GM12878 (cell line): ENCODE data around the gene YBX2. TPM values are rescaled to one million over a fixed set of nuclear protein-coding genes. Genes with fewer than 3 reads are reported as not detected.
A peak's percentile ranks its signal among the peaks of the same experiment; 100 is the strongest.

ENCODE experiments used
- ATAC-seq: fragments of 200-7000 bp; cut with Tn5 transposase; 3 replicates; pipeline ENCODE4 v1.9.1; 2020; ENCODE audit warnings: mild to moderate bottlenecking, moderate library complexity
- BruUV-seq: library from RNA; stranded (reverse); fragments of 400-500 nt; replicated peaks from 2 replicates; lab custom pipeline; 2021; lab: Mats Ljungman, UMichigan
- CTCF ChIA-PET: fragments of 300-600 bp; sonication (Branson Sonifier 250); formaldehyde crosslinking; extraction: SDS; loops from one replicate; lab custom pipeline; 2021; ENCODE audit warnings: inconsistent platforms; lab: Yijun Ruan, JAX
- POLR2A ChIA-PET: fragments of 350-600 bp; formaldehyde crosslinking; extraction: SDS; loops from one replicate; lab custom pipeline; 2021; ENCODE audit warnings: inconsistent platforms; lab: Charles Lee
- RAD21 ChIA-PET: fragments of 300-600 bp; sonication (Branson Sonifier 250); formaldehyde crosslinking; loops from one replicate; lab custom pipeline; 2023; ENCODE audit warnings: antibody characterized with exemption; ENCODE audit not compliant: unreplicated experiment; lab: Charles Lee
- SMC1A ChIA-PET: fragments of 300-600 bp; sonication (Branson Sonifier 250); formaldehyde crosslinking; loops from one replicate; lab custom pipeline; 2023; ENCODE audit not compliant: unreplicated experiment, uncharacterized antibody; lab: Charles Lee
- DNase-seq: peaks from one replicate; pipeline ENCODE4 v3.0.0-alpha.2; 2011; ENCODE audit warnings: low read depth, low spot score
- FAIRE-seq: peaks from 3 replicates; lab custom pipeline; 2011; peaks lifted over from hg19 to GRCh38; lab: Jason Lieb, UNC
- H2AFZ ChIP-seq: 2 replicates; pipeline ENCODE4 v1.6.0; 2011; ENCODE audit warnings: low read depth, low read length, control low read depth; ENCODE audit not compliant: control insufficient read depth
- H3K27ac ChIP-seq: 2 replicates; pipeline ENCODE4 v1.5.1; 2011; ENCODE audit warnings: control low read depth; ENCODE audit not compliant: control insufficient read depth, insufficient read depth
- H3K27me3 ChIP-seq, 2 experiments: replicated peaks in 1 of 2; 2 replicates each; pipeline versions ENCODE4 v1.6.0 to v1.6.1; 2011; ENCODE audit warnings: low read length in 1 of 2; ENCODE audit not compliant: control insufficient read depth in 2 of 2, insufficient read depth in 2 of 2
- H3K36me3 ChIP-seq, 2 experiments: 2 replicates each; pipeline ENCODE4 v1.5.1; 2011; ENCODE audit warnings: low read length in 1 of 2; ENCODE audit not compliant: control insufficient read depth in 2 of 2, insufficient read depth in 2 of 2
- H3K4me1 ChIP-seq: 2 replicates; pipeline ENCODE4 v1.6.1; 2011; ENCODE audit warnings: mild to moderate bottlenecking, low read length, moderate library complexity, mixed read lengths; ENCODE audit not compliant: control insufficient read depth, insufficient read depth
- H3K4me2 ChIP-seq: 2 replicates; pipeline ENCODE4 v1.6.0; 2011; ENCODE audit warnings: control low read depth; ENCODE audit not compliant: control insufficient read depth, insufficient read depth
- H3K4me3 ChIP-seq: fragments of 200-600 bp; sonication (generic); 2 replicates; pipeline ENCODE4 v1.5.1; 2016
- H3K79me2 ChIP-seq: 2 replicates; pipeline ENCODE4 v1.6.0; 2011; ENCODE audit warnings: low read length; ENCODE audit not compliant: control insufficient read depth, insufficient read depth
- H3K9ac ChIP-seq: 2 replicates; pipeline ENCODE4 v1.8.0; 2011; ENCODE audit warnings: low read length, control low read depth, mixed read lengths; ENCODE audit not compliant: control insufficient read depth, insufficient read depth
- H3K9me3 ChIP-seq: replicated peaks from 3 replicates; pipeline ENCODE4 v1.5.1; 2011; ENCODE audit warnings: mild to moderate bottlenecking, low read length; ENCODE audit not compliant: control insufficient read depth, insufficient read depth
- H4K20me1 ChIP-seq: 2 replicates; pipeline ENCODE4 v1.6.0; 2011; ENCODE audit not compliant: control insufficient read depth, insufficient read depth
- DPF2 ChIP-seq: fragments of 450-650 bp; IDR thresholded peaks from 2 replicates; pipeline ENCODE4 v1.6.1; 2017; ENCODE audit warnings: mild to moderate bottlenecking
- HDGF ChIP-seq: fragments of 450-650 bp; IDR thresholded peaks from 2 replicates; pipeline ENCODE4 v1.6.1; 2016; ENCODE audit warnings: antibody characterized with exemption
- IKZF2 ChIP-seq, 2 experiments: fragments of 450-650 bp; IDR thresholded peaks; 2 replicates each; pipeline ENCODE4 v1.6.1; 2017; ENCODE audit warnings: mild to moderate bottlenecking in 2 of 2, moderate library complexity in 2 of 2
- NFYB ChIP-seq: IDR thresholded peaks from 2 replicates; pipeline ENCODE4 v1.6.1; 2011; ENCODE audit warnings: low read depth, mild to moderate bottlenecking, low read length, improper control_type of control experiment, moderate library complexity; ENCODE audit not compliant: insufficient read depth
- NR2F1 ChIP-seq: fragments of 450-650 bp; conservative IDR thresholded peaks from 2 replicates; pipeline ENCODE4 v1.6.1; 2017; ENCODE audit warnings: mild to moderate bottlenecking
- POLR2A ChIP-seq: IDR thresholded peaks from 2 replicates; pipeline ENCODE4 v1.6.1; 2011; ENCODE audit warnings: low read depth, mild to moderate bottlenecking, low read length
- SIN3A ChIP-seq: IDR thresholded peaks from 2 replicates; pipeline ENCODE4 v1.6.1; 2012; ENCODE audit warnings: low read depth, low read length, improper control_type of control experiment
- SP1 ChIP-seq: IDR thresholded peaks from one replicate; pipeline ENCODE4 v1.6.1; 2011; ENCODE audit warnings: low read depth, low read length
- ZNF384 ChIP-seq: IDR thresholded peaks from 2 replicates; pipeline ENCODE4 v1.6.1; 2012; ENCODE audit warnings: low read depth, mild to moderate bottlenecking, low read length, improper control_type of control experiment, borderline replicate concordance
- WGBS: methylation state at CpG from one replicate; pipeline ENCODE4 v1.1.6; 2016; ENCODE audit warnings: low lambda C conversion rate; ENCODE audit not compliant: insufficient replicate concordance, insufficient coverage; ENCODE audit errors: missing lambda C conversion rate; 5-methylcytosine and 5-hydroxymethylcytosine counted together
- in situ Hi-C: fragments of 300-500 bp; cut with MboI; formaldehyde crosslinking; loops from 9 replicates; pipeline ENCODE4 v1.14.3; 2018; ENCODE audit warnings: mixed read lengths
- intact Hi-C: fragments of 100-400 bp; cut with micrococcal nuclease; formaldehyde crosslinking; loops from one replicate; pipeline ENCODE4 v1.14.2; 2022; ENCODE audit not compliant: unreplicated experiment
- polyA plus RNA-seq, 11 experiments: library from polyadenylated mRNA; depleted of rRNA in 4 of 11; unstranded in 6 of 11; stranded (reverse) in 5 of 11; fragments of >200 nt; fragmentation: Nextera tagmentation in 4 of 11; fragmentation: Illumina TruSeq in 1 of 11; extraction: Ambion mirVana in 4 of 11; extraction: Trizol in 1 of 11; gene quantifications; 1 replicate in 1 of 11; 2 replicates in 10 of 11; pipeline versions ENCODE4 v1.2.1 to v1.2.3, GENCODE V29; 2011 to 2016; ENCODE audit warnings: inconsistent platforms in 2 of 11, missing spikeins in 2 of 11, low read depth in 1 of 11
- total RNA-seq, 4 experiments: library from RNA; depleted of rRNA in 3 of 4; stranded (reverse); fragments of >200 nt in 3 of 4; fragmentation: Illumina TruSeq in 1 of 4; extraction: Trizol in 1 of 4; gene quantifications; 2 replicates each; pipeline versions ENCODE4 v1.2.1 to v1.2.3, GENCODE V29; 2013 to 2021
- TF ChIP-seq, protein P1 (sequence below): fragments of 450-650 bp; IDR thresholded peaks from 2 replicates; pipeline ENCODE4 v1.6.1; 2016; ENCODE audit warnings: mild to moderate bottlenecking
- TF ChIP-seq, protein P2 (sequence below): IDR thresholded peaks from 2 replicates; pipeline ENCODE4 v1.6.1; 2012; ENCODE audit warnings: low read length, inconsistent platforms
- TF ChIP-seq, protein P3 (sequence below): IDR thresholded peaks from 2 replicates; pipeline ENCODE4 v1.6.1; 2012; ENCODE audit warnings: low read depth, low read length, improper control_type of control experiment
- TF ChIP-seq, protein P4 (sequence below): fragments of 450-650 bp; formaldehyde crosslinking; IDR thresholded peaks from 2 replicates; pipeline ENCODE4 v1.4.0; 2022; ENCODE audit warnings: mild to moderate bottlenecking, moderate library complexity
- TF ChIP-seq, protein P5 (sequence below): fragments of 450-650 bp; IDR thresholded peaks from 2 replicates; pipeline ENCODE4 v1.6.1; 2017; ENCODE audit warnings: borderline replicate concordance

Gene YBX2
- total and polyA plus RNA-seq, 10 of the 15 experiments (the other 5 are each of a cell fraction or from before 2014, with no cell fraction given): not detected

DNA sequence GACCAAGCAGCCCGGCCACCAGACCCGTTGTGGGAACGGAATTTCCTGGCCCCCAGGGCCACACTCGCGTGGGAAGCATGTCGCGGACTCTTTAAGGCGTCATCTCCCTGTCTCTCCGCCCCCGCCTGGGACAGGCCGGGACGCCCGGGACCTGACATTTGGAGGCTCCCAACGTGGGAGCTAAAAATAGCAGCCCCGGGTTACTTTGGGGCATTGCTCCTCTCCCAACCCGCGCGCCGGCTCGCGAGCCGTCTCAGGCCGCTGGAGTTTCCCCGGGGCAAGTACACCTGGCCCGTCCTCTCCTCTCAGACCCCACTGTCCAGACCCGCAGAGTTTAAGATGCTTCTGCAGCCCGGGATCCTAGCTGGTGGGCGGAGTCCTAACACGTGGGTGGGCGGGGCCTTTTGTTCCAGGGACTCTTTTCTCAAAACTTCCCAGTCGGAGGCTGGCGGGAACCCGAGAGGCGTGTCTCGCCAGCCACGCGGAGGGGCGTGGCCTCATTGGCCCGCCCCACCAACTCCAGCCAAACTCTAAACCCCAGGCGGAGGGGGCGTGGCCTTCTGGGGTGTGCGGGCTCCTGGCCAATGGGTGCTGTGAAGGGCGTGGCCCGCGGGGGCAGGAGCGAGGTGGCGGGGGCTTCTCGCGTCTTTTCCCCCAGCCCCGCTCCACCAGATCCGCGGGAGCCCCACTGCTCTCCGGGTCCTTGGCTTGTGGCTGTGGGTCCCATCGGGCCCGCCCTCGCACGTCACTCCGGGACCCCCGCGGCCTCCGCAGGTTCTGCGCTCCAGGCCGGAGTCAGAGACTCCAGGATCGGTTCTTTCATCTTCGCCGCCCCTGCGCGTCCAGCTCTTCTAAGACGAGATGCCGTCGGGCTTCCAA, 13.1 kb downstream of the YBX2 start, which contains the start of gene SLC2A4:
Gene SLC2A4 (plus strand): TSS at position 645 of the 879 bp plus-strand sequence. CDS start 217 bp downstream, at position 862.
- Histone ChIP-seq H3K9ac (no peak within 1 kb of the TSS; the same call in 1 of the 2 replicates), H3K36me3 (no peaks in the 10 kb centered on the region), H3K4me3 (peak within 1 kb of the TSS; percentile 56), H3K79me2 (no peaks in the 10 kb centered on the region), H3K9me3 (no peaks in the 10 kb centered on the region), H3K4me2 (peak within 1 kb of the TSS; percentile 98), H3K4me1 (peaks cover 8% of the 10 kb centered on the region), H2AFZ (peak within 1 kb of the TSS; percentile 82), H3K27me3 (no peaks in the 10 kb centered on the region; a peak in 2 of 4 replicates), H4K20me1 (no peaks in the 10 kb centered on the region; the same call in 1 of the 2 replicates), H3K27ac (no peak within 1 kb of the TSS)
- in situ Hi-C loops: no loop called here
- intact Hi-C loops: loop anchor here (2.0 kb wide), 1 partner anchor 63 kb away; no protein-coding TSS in a partner anchor
- ChIA-PET CTCF (interaction anchor here (0.7 to 10.3 kb wide), 10 partner anchors 15 to 406 kb away, joined by 3 to 102 read pairs (median 4); partner anchors contain the start of genes ACAP1, NEURL4 and TP53), POLR2A (interaction anchor here (0.7 to 1.7 kb wide), 2 partner anchors 15 to 73 kb away, joined by 4 to 6 read pairs; partner anchors contain the start of gene TMEM95), RAD21 (interaction anchor here (0.6 to 2.3 kb wide), 4 partner anchors 15 to 407 kb away, joined by 3 to 11 read pairs (median 4); no protein-coding TSS in a partner anchor), SMC1A (interaction anchor here (0.5 to 3.3 kb wide), 5 partner anchors 15 to 79 kb away, joined by 3 to 17 read pairs (median 4); partner anchors contain the start of genes ACAP1 and TMEM95)
- ATAC-seq (peak; percentile 88), FAIRE-seq (peak; percentile 71), DNase-seq (peak; percentile 41)
- WGBS: 3% methylated on average over 71 of the region's 71 CpGs
- no TSS peak for BruUV-seq
- no peak for TF ChIP-seq ZNF384
- 0 out of 2 replicates have a peak, but pooled peaks have one; percentile 28 for TF ChIP-seq POLR2A
- 0 out of 2 replicates have a peak, but pooled peaks have one; percentile 37 for TF ChIP-seq HDGF
- no peak for TF ChIP-seq NR2F1
- TF ChIP-seq, protein P1, sequence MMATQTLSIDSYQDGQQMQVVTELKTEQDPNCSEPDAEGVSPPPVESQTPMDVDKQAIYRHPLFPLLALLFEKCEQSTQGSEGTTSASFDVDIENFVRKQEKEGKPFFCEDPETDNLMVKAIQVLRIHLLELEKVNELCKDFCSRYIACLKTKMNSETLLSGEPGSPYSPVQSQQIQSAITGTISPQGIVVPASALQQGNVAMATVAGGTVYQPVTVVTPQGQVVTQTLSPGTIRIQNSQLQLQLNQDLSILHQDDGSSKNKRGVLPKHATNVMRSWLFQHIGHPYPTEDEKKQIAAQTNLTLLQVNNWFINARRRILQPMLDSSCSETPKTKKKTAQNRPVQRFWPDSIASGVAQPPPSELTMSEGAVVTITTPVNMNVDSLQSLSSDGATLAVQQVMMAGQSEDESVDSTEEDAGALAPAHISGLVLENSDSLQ: peak; percentile 8; the same call in 1 of the 2 replicates
- 0 out of 4 replicates have a peak, but pooled peaks of 1 of the 2 experiments have one; percentile 6 for TF ChIP-seq IKZF2 (IDR thresholded peaks at IDR 0.05)
- TF ChIP-seq, protein P2, sequence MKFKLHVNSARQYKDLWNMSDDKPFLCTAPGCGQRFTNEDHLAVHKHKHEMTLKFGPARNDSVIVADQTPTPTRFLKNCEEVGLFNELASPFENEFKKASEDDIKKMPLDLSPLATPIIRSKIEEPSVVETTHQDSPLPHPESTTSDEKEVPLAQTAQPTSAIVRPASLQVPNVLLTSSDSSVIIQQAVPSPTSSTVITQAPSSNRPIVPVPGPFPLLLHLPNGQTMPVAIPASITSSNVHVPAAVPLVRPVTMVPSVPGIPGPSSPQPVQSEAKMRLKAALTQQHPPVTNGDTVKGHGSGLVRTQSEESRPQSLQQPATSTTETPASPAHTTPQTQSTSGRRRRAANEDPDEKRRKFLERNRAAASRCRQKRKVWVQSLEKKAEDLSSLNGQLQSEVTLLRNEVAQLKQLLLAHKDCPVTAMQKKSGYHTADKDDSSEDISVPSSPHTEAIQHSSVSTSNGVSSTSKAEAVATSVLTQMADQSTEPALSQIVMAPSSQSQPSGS: no peak
- 0 out of 2 replicates have a peak, but pooled peaks have one; percentile 29 for TF ChIP-seq NFYB
- TF ChIP-seq, protein P3, sequence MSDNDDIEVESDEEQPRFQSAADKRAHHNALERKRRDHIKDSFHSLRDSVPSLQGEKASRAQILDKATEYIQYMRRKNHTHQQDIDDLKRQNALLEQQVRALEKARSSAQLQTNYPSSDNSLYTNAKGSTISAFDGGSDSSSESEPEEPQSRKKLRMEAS: peak; percentile 30; the same call in 1 of the 2 replicates
- peak; percentile 59; the same call in 1 of the 2 replicates for TF ChIP-seq SIN3A
- TF ChIP-seq, protein P4, sequence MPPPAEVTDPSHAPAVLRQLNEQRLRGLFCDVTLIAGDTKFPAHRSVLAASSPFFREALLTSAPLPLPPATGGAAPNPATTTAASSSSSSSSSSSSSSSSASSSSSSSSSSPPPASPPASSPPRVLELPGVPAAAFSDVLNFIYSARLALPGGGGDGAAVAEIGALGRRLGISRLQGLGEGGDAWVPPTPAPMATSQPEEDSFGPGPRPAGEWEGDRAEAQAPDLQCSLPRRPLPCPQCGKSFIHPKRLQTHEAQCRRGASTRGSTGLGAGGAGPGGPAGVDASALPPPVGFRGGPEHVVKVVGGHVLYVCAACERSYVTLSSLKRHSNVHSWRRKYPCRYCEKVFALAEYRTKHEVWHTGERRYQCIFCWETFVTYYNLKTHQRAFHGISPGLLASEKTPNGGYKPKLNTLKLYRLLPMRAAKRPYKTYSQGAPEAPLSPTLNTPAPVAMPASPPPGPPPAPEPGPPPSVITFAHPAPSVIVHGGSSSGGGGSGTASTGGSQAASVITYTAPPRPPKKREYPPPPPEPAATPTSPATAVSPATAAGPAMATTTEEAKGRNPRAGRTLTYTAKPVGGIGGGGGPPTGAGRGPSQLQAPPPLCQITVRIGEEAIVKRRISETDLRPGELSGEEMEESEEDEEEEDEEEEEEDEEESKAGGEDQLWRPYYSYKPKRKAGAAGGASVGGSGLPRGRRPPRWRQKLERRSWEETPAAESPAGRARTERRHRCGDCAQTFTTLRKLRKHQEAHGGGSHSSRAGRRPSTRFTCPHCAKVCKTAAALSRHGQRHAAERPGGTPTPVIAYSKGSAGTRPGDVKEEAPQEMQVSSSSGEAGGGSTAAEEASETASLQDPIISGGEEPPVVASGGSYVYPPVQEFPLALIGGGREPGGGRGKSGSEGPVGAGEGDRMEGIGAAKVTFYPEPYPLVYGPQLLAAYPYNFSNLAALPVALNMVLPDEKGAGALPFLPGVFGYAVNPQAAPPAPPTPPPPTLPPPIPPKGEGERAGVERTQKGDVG (CRISPR knock-in tag): no peak
- peak; percentile 71 for TF ChIP-seq SP1
- TF ChIP-seq, protein P5, sequence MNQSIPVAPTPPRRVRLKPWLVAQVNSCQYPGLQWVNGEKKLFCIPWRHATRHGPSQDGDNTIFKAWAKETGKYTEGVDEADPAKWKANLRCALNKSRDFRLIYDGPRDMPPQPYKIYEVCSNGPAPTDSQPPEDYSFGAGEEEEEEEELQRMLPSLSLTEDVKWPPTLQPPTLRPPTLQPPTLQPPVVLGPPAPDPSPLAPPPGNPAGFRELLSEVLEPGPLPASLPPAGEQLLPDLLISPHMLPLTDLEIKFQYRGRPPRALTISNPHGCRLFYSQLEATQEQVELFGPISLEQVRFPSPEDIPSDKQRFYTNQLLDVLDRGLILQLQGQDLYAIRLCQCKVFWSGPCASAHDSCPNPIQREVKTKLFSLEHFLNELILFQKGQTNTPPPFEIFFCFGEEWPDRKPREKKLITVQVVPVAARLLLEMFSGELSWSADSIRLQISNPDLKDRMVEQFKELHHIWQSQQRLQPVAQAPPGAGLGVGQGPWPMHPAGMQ: no peak
- 0 out of 2 replicates have a peak, but pooled peaks have one; percentile 4 for TF ChIP-seq DPF2
